Activated CD4-positive, alpha-beta T cell treated with anti-CD3 and anti-CD28 coated beads, Interleukin-2, amount 50 U/mL, for 16 hours (primary cell): ENCODE data around the gene ZSWIM7.
A peak's percentile ranks its signal among the peaks of the same experiment; 100 is the strongest.
"Not testable (repeated sequence)": the region's sequence is repeated elsewhere in the genome, so short reads cannot be mapped to it uniquely, and the experiment has no call there.

Experiments used
- DNase-seq: peaks from one replicate; pipeline ENCODE4 v3.0.0-alpha.2; 2020

Gene ZSWIM7

GRCh38 chr17:15998031-15998562, 1.4 kb downstream of the ZSWIM7 start:
- no peak for DNase-seq

- no peak for DNase-seq
These were observed 3.2 kb downstream of the ZSWIM7 start for GRCh38 chr17:15996322-15996721.

GRCh38 chr17:15981646-15982580, 17.6 kb downstream of the ZSWIM7 start:
- no peak for DNase-seq

GRCh38 chr17:15981208-15981607, 18.3 kb downstream of the ZSWIM7 start:
- DNase-seq: peak; percentile 62

- DNase-seq: not testable (repeated sequence)
These were observed 20.5 kb downstream of the ZSWIM7 start for GRCh38 chr17:15979013-15979412.

GRCh38 chr17:15978606-15979005, 20.9 kb downstream of the ZSWIM7 start:
- DNase-seq: no peak

- DNase-seq: no peak
These were observed 21.6 kb downstream of the ZSWIM7 start for GRCh38 chr17:15977894-15978293.

- no peak for DNase-seq
These were observed 25.7 kb downstream of the ZSWIM7 start for GRCh38 chr17:15973834-15974233.

- no peak for DNase-seq
These were observed 26.5 kb downstream of the ZSWIM7 start for GRCh38 chr17:15973016-15973415.

- no peak for DNase-seq
These were observed 27.0 kb downstream of the ZSWIM7 start for GRCh38 chr17:15972497-15972951.

GRCh38 chr17:15971882-15972281, 27.6 kb downstream of the ZSWIM7 start:
- no peak for DNase-seq

- no peak for DNase-seq
These were observed 28.3 kb downstream of the ZSWIM7 start for GRCh38 chr17:15971098-15971678.

GRCh38 chr17:15970500-15970899, 29.0 kb downstream of the ZSWIM7 start:
- no peak for DNase-seq

- DNase-seq: no peak
These were observed 30.0 kb downstream of the ZSWIM7 start for GRCh38 chr17:15969463-15969862.

GRCh38 chr17:15967706-15968399, 31.7 kb downstream of the ZSWIM7 start:
- DNase-seq: no peak

- no peak for DNase-seq
These were observed 32.6 kb downstream of the ZSWIM7 start for GRCh38 chr17:15966879-15967248.

- no peak for DNase-seq
These were observed 33.2 kb downstream of the ZSWIM7 start for GRCh38 chr17:15966183-15966878.

GRCh38 chr17:15965528-15965927, 34.0 kb downstream of the ZSWIM7 start:
- DNase-seq: no peak

- DNase-seq: no peak
These were observed 35.8 kb downstream of the ZSWIM7 start for GRCh38 chr17:15963670-15964110.

GRCh38 chr17:15958484-15958854, 41.0 kb downstream of the ZSWIM7 start:
- no peak for DNase-seq

- DNase-seq: no peak
These were observed 41.7 kb downstream of the ZSWIM7 start for GRCh38 chr17:15957608-15958307.

GRCh38 chr17:15957206-15957605, 42.3 kb downstream of the ZSWIM7 start:
- peak; percentile 90 for DNase-seq
